Posterior vena cava (tissue), 2 donors: ENCODE data around the gene IFIT1. TPM values are rescaled to one million over a fixed set of nuclear protein-coding genes. Genes with fewer than 3 reads are reported as not detected.

ENCODE experiments used
- DNase-seq: peaks from one replicate; pipeline ENCODE4 v3.0.0-alpha.2; 2020; ENCODE audit warnings: low spot score
- intact Hi-C, 2 donors: fragments of 100-400 bp; cut with DNase I; formaldehyde crosslinking; loops; one replicate each; pipeline versions ENCODE4 v1.14.1 to v1.14.2; 2022 to 2023
- total RNA-seq, 2 donors: library from RNA; stranded (reverse); fragmentation: NEBNext Ultra II Directional; extraction: Animal tissue kit (Norgen Biotek cat#: 25700); gene quantifications; one replicate each; pipeline ENCODE4 v1.2.1, GENCODE V29; 2021
- donor health status: DM: yes; HTN: yes; CAD: no.
- donor health status: DM: yes; HTN: yes; CAD: no.

IFIT1 gene
- total RNA-seq, 2 donors from 2014 or later, result 9.8 to 13.8 TPM

GRCh38 chr10:89362929-89363328, 29.5 kb upstream of the IFIT1 start:
- intact Hi-C loops, result no loop called here
- DNase-seq, result no peak

GRCh38 chr10:89363729-89364442, 28.5 kb upstream of the IFIT1 start:
- intact Hi-C loops, result no loop called here
- DNase-seq, result no peak

GRCh38 chr10:89364531-89364930, 27.9 kb upstream of the IFIT1 start:
- DNase-seq, result no peak
- intact Hi-C loops, result no loop called here

GRCh38 chr10:89367529-89367928, 24.9 kb upstream of the IFIT1 start:
- intact Hi-C loops, result no loop called here
- DNase-seq, result no peak

- intact Hi-C loops, result no loop called here
- DNase-seq, result no peak
Measured at GRCh38 chr10:89368129-89368528, 24.3 kb upstream of the IFIT1 start.

- DNase-seq, result no peak
- intact Hi-C loops, result loop anchor here in 1 of 2 donors (5.0 kb wide), 1 partner anchor 112 kb away; no protein-coding TSS in a partner anchor
Measured at GRCh38 chr10:89369156-89370105, 23.0 kb upstream of the IFIT1 start.

- intact Hi-C loops, result loop anchor here in 1 of 2 donors (5.0 kb wide), 1 partner anchor 114 kb away; no protein-coding TSS in a partner anchor
- no peak for DNase-seq
Measured at GRCh38 chr10:89371079-89371478, 21.3 kb upstream of the IFIT1 start.

- intact Hi-C loops, result loop anchor here in 1 of 2 donors (5.0 kb wide), 1 partner anchor 115 kb away; no protein-coding TSS in a partner anchor
- no peak for DNase-seq
Measured at GRCh38 chr10:89371987-89372386, 20.4 kb upstream of the IFIT1 start.

- peak; percentile 86 for DNase-seq
- intact Hi-C loops, result loop anchor here in 1 of 2 donors (5.0 kb wide), 1 partner anchor 117 kb away; no protein-coding TSS in a partner anchor
Measured at GRCh38 chr10:89373916-89374711, 18.3 kb upstream of the IFIT1 start.

- no peak for DNase-seq
- intact Hi-C loops, result loop anchor here in 1 of 2 donors (5.0 kb wide), 1 partner anchor 117 kb away; no protein-coding TSS in a partner anchor
Measured at GRCh38 chr10:89374713-89375141, 17.7 kb upstream of the IFIT1 start.

GRCh38 chr10:89377705-89378637, 14.5 kb upstream of the IFIT1 start, which contains the start of gene IFIT1B:
IFIT1B (plus strand) TSS chr10:89378056; CDS start chr10:89378136, 80 bp downstream.
- no peak for DNase-seq
- intact Hi-C loops, result no loop called here

GRCh38 chr10:89379103-89379502, 13.3 kb upstream of the IFIT1 start:
- DNase-seq, result no peak
- intact Hi-C loops, result no loop called here

GRCh38 chr10:89382757-89383156, 9.7 kb upstream of the IFIT1 start:
- DNase-seq, result no peak
- intact Hi-C loops, result no loop called here

GRCh38 chr10:89384474-89385340, 7.7 kb upstream of the IFIT1 start:
- no peak for DNase-seq
- intact Hi-C loops, result no loop called here

GRCh38 chr10:89388806-89389205, 3.6 kb upstream of the IFIT1 start:
- DNase-seq, result no peak
- intact Hi-C loops, result no loop called here

- intact Hi-C loops, result no loop called here
- no peak for DNase-seq
Measured at GRCh38 chr10:89389254-89389653, 3.2 kb upstream of the IFIT1 start.
